ENCODE data around the gene SNX1. TPM values are rescaled to one million over a fixed set of nuclear protein-coding genes. Genes with fewer than 3 reads are reported as not detected.
"Not testable (repeated sequence)": the region's sequence is repeated elsewhere in the genome, so short reads cannot be mapped to it uniquely, and the experiment has no call there.

The SNX1 gene
- total RNA-seq, 4 donors from 2014 or later = 184 to 348 (median 211) TPM

- Histone ChIP-seq H3K9me3 (no peaks in the 10 kb centered on the region), H3K4me1 (peaks cover 6 to 8% of the 10 kb centered on the region in 2 donors), H3K36me3 (no peaks in the 10 kb centered on the region), H3K27ac (no peak overlapping the region), H3K27me3 (no peaks in the 10 kb centered on the region), H3K4me3 (replicated peaks in 1 of 3) (no peak overlapping the region)
- 95 to 98% methylated on average over 2 of the region's 2 CpGs for WGBS, 2 donors
- no peak for DNase-seq
- intact Hi-C loops (cut with DNase I) = loop anchor here (5.0 kb wide), 1 partner anchor 299 kb away; no protein-coding TSS in a partner anchor
- TF ChIP-seq POLR2A (IDR thresholded peaks at IDR 0.05) = no peak
- TF ChIP-seq, protein P1, sequence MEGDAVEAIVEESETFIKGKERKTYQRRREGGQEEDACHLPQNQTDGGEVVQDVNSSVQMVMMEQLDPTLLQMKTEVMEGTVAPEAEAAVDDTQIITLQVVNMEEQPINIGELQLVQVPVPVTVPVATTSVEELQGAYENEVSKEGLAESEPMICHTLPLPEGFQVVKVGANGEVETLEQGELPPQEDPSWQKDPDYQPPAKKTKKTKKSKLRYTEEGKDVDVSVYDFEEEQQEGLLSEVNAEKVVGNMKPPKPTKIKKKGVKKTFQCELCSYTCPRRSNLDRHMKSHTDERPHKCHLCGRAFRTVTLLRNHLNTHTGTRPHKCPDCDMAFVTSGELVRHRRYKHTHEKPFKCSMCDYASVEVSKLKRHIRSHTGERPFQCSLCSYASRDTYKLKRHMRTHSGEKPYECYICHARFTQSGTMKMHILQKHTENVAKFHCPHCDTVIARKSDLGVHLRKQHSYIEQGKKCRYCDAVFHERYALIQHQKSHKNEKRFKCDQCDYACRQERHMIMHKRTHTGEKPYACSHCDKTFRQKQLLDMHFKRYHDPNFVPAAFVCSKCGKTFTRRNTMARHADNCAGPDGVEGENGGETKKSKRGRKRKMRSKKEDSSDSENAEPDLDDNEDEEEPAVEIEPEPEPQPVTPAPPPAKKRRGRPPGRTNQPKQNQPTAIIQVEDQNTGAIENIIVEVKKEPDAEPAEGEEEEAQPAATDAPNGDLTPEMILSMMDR (IDR thresholded peaks at IDR 0.05) = no peak
These were observed 44.7 kb upstream of the SNX1 start for GRCh38 chr15:64051093-64051402.

- no peak for DNase-seq
- intact Hi-C loops (cut with DNase I) = loop anchor here (5.0 kb wide), 1 partner anchor 299 kb away; no protein-coding TSS in a partner anchor
- Histone ChIP-seq H3K4me1 (peaks cover 5 to 6% of the 10 kb centered on the region in 2 donors), H3K4me3 (replicated peaks in 1 of 3) (no peak overlapping the region), H3K27me3 (no peaks in the 10 kb centered on the region), H3K9me3 (no peaks in the 10 kb centered on the region), H3K27ac (no peak overlapping the region), H3K36me3 (no peaks in the 10 kb centered on the region)
- 97 to 98% methylated on average over 4 to 5 of the region's 6 CpGs for WGBS, 2 donors
- no peak for TF ChIP-seq POLR2A (IDR thresholded peaks at IDR 0.05)
- TF ChIP-seq, protein P1 (IDR thresholded peaks at IDR 0.05) = no peak
These were observed 44.1 kb upstream of the SNX1 start for GRCh38 chr15:64051407-64052259.

- Histone ChIP-seq H3K4me1 (no peaks in the 10 kb centered on the region), H3K27me3 (no peaks in the 10 kb centered on the region), H3K27ac (no peak overlapping the region), H3K4me3 (replicated peaks in 1 of 3) (no peak overlapping the region), H3K9me3 (no peaks in the 10 kb centered on the region), H3K36me3 (no peaks in the 10 kb centered on the region)
- intact Hi-C loops (cut with DNase I) = loop anchor here (5.0 kb wide), 1 partner anchor 301 kb away; no protein-coding TSS in a partner anchor
- no peak for DNase-seq
- WGBS, 2 donors = 94 to 96% methylated on average over 5 of the region's 5 CpGs
- TF ChIP-seq POLR2A (IDR thresholded peaks at IDR 0.05) = no peak
- TF ChIP-seq, protein P1 (IDR thresholded peaks at IDR 0.05) = no peak
These were observed 42.8 kb upstream of the SNX1 start for GRCh38 chr15:64052925-64053491.

DNA sequence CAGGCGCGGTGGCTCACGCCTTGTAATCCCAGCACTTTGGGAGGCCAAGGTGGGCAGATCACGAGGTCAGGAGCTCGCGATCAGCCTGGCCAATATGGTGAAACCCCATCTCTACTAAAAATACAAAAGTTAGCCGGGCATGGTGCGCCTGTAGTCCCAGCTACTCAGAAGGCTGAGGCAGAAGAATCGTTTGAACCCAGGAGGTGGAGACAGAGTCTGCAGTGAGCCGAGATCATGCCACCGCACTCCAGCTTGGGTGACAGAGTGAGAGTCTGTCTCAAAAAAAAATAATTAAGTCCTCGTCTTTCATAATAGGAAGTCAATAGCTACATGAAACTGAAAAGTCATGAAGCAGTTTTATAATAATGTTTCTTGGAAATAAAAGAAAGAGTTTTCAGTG is 42.1 kb upstream of the SNX1 start:
- 83 to 90% methylated on average over 12 of the region's 12 CpGs for WGBS, 2 donors
- not testable (repeated sequence) for H3K27me3 ChIP-seq
- intact Hi-C loops (cut with DNase I) = loop anchor here (5.0 kb wide), 1 partner anchor 301 kb away; no protein-coding TSS in a partner anchor

GRCh38 chr15:64058279-64058678 is 37.5 kb upstream of the SNX1 start:
- intact Hi-C loops (cut with DNase I) = no loop called here
- Histone ChIP-seq H3K27ac (no peak overlapping the region), H3K27me3 (no peaks in the 10 kb centered on the region), H3K9me3 (no peaks in the 10 kb centered on the region), H3K4me1 (no peaks in the 10 kb centered on the region), H3K36me3 (no peaks in the 10 kb centered on the region), H3K4me3 (replicated peaks in 1 of 3) (no peak overlapping the region)
- TF ChIP-seq, protein P1 (IDR thresholded peaks at IDR 0.05) = no peak
- TF ChIP-seq POLR2A (IDR thresholded peaks at IDR 0.05) = no peak
- WGBS, 2 donors = 88% methylated on average over 5 of the region's 5 CpGs
- no peak for DNase-seq

More for the DNA sequence above, 42.1 kb upstream of the SNX1 start:
- not testable (repeated sequence) for H3K9me3 ChIP-seq; H3K4me3 ChIP-seq (replicated peaks in 1 of 3); H3K4me1 ChIP-seq; DNase-seq; H3K36me3 ChIP-seq; H3K27ac ChIP-seq

DNA sequence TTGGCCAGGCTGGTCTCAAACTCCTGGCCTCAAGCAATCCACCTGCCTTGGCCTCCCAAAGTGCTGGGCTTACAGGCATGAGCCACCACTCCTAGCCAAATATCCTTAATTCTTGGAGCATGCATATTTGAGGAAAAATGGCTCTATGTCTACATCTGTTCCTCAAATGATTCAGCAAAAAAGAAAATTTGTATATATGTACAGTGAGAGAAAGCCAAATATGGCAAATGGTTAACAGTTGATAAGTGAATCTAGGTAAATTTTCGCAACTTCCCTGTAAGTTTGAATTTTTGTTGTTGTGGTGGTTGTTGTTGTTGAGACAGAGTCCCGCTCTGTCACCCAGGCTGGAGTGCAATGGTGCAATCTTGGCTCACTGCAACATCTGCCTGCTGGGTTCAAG is 36.7 kb upstream of the SNX1 start:
- H3K36me3 ChIP-seq; H3K4me3 ChIP-seq (replicated peaks in 1 of 3); DNase-seq; H3K27ac ChIP-seq; intact Hi-C loops (cut with DNase I); H3K9me3 ChIP-seq; H3K27me3 ChIP-seq; H3K4me1 ChIP-seq: not testable (repeated sequence)
- WGBS, 2 donors = 96 to 100% methylated on average over 2 of the region's 2 CpGs
